ENCODE measurements around the gene ACP3.

The ACP3 gene

GRCh38 chr3:132321304-132321703, 4.1 kb downstream of the ACP3 start:
- DNase-seq, result no peak

- DNase-seq, result no peak
Measured at GRCh38 chr3:132325103-132325606, 7.9 kb downstream of the ACP3 start.

GRCh38 chr3:132325634-132326033, 8.4 kb downstream of the ACP3 start:
- DNase-seq, result no peak

DNA sequence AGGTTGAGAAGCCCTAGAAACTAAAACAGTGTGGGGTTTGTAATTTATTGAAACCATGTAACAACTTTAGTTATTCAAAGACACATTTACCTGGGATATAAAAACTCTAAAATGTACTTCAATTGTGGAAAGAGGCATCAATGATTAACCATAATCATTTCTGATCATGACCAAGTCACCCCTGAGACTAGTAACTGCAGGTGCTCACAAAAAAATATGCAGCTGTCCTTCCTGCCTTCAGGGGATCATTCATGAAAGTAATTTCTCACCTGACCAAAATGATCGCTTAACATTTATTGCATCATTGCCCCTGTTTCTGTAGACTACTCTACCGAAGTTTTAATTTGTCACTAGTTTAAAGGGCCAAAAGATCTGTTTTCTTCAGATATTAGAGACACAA, 9.0 kb downstream of the ACP3 start:
- DNase-seq, result peak; percentile 5

- DNase-seq, result no peak
Measured at GRCh38 chr3:132332082-132332481, 14.9 kb downstream of the ACP3 start.

- no peak for DNase-seq
Measured at GRCh38 chr3:132332508-132332907, 15.3 kb downstream of the ACP3 start.

- DNase-seq, result no peak
Measured at GRCh38 chr3:132341746-132342145, 24.5 kb downstream of the ACP3 start.

DNA sequence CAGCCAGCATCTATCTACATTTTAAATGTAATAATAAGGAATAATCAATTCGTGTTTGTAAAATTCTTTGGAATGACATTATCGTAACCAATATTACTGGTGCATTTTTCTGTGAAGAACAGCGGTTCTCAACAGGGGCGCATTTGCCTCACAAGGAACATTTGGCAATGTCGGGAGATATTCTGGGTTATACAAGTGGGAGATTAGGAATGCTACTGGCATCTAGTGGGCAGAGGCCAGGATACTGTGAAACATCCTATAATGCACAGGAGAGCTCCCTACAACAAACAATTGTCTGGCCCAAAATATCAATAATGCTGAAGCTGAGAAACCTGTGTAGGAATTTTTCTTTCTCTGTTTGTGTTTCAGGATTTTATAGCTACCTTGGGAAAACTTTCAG, 25.0 kb downstream of the ACP3 start:
- DNase-seq, result no peak

- DNase-seq, result no peak
Measured at GRCh38 chr3:132342610-132343009, 25.4 kb downstream of the ACP3 start.

DNA sequence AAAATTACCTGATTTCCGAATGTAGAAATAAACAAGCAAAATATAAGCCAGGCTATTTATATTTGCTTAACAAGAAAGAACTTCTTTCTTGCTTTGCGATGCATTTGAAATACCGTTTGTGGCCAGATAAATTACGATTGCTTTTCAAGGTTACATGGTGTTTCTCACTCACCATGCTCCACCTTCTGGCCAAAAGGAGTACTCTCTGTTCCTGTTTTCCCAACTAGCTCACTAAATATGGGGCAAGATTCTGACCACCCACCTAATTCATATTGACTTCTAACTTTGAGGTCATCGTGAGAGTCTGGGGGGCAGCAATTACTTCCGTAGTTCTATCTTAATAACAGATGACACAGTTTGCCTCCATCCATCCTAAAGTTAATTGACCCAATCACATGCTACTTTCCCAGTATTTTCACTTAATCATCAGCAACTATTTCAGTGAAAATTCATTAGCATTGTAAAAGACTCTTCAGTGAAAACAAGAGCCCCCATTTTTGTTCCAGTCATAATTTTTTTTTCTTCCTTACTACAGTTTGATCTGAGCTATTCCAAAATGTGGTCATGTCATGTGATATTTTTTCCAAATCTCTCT, 25.9 kb downstream of the ACP3 start:
- DNase-seq, result peak; percentile 75

DNA sequence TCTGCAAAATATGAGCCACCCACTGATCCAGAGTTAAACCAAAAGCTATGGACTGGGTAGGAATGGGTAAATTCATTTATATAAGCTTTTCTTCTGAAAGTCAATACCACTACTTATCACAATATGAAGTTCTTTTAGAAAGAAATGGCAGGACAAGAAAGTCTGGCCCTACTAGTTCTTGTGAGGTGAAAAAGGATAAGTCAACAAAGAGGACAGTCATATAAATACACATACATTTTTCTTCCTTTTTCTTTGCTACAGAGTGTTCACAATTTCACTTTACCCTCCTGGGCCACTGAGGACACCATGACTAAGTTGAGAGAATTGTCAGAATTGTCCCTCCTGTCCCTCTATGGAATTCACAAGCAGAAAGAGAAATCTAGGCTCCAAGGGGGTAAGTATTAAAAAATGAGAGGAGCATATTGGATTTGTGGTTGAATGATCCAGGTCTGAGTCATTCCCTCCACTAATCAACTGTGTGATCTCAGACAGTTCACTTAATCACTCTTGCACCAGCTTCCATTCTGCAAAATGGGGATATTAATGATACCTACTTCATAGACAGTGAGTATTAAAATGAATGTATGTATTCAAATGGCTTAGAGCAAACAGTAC, 27.6 kb downstream of the ACP3 start:
- DNase-seq, result no peak

DNA sequence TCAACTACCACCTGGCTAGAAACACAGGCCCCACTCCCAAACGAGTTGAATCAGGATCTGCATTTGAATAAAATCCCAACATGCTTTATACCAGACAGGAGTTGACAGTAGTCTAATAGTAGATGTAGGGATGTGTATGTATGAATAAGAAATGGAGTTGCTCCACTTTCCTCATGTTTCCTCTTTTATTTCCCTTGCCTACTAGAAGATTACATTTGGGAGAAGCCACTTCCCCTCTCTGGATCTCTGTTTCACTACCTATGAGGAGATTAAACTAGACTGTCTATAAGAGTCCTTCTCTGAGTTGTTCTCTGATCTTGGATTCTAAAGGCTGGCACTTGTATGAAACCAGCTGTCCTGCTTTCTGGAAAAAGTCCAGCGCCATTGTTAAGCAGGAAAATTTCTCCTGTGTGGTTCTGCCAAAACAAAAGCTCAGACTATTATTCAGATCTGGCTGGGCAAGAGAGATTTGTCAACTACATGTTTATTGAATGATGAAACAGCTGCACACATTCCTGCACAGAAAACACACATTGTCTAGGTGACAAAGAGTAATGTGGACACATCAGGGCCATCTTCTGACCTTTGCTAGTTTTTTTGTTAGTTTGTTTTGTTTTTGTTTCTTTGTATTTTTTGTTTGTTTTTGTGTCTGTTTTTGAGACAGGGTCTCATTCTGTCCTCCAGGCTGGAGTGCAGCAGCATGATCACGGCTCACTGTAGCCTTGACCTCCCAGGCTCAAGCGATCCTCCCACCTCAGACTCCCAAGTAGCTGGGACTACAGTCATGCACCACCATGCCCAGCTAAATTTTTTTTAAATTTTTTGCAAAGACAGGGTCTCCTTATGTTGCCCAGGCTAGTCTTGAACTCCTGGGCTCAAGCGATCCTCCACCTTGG, 29.9 kb downstream of the ACP3 start:
- peak; percentile 77 for DNase-seq

- DNase-seq, result no peak
Measured at GRCh38 chr3:132347811-132348210, 30.6 kb downstream of the ACP3 start.

GRCh38 chr3:132348531-132348930, 31.3 kb downstream of the ACP3 start:
- DNase-seq, result no peak

GRCh38 chr3:132350814-132351213, 33.6 kb downstream of the ACP3 start:
- no peak for DNase-seq

DNA sequence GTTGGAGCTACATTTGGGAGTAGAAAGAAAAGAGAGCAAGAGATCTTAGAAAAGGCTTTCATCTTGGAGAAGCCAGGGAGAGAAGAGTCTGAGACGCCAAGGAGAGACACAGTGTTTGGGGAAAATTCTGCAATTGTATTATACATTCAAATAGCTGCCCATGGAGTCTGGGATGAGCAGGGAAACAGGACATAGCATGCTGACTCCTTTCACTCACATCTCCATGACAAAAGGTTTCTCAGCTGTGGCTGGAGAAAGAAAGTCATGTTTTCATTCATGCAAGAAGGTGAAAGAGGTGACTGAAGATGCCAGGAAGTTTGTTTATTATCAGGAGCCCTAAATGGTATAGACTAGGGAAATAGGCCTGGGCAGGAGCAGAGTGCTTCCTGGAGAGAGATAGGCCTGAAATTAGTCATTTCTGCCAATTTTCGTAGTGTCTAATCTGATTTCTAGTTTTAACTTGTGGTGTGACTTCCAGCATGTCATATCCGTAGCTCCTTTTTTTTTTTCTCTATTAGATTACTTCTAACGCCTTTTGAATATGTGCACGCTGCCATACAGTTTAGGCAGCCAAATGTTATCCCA, 34.1 kb downstream of the ACP3 start:
- DNase-seq, result no peak

DNA sequence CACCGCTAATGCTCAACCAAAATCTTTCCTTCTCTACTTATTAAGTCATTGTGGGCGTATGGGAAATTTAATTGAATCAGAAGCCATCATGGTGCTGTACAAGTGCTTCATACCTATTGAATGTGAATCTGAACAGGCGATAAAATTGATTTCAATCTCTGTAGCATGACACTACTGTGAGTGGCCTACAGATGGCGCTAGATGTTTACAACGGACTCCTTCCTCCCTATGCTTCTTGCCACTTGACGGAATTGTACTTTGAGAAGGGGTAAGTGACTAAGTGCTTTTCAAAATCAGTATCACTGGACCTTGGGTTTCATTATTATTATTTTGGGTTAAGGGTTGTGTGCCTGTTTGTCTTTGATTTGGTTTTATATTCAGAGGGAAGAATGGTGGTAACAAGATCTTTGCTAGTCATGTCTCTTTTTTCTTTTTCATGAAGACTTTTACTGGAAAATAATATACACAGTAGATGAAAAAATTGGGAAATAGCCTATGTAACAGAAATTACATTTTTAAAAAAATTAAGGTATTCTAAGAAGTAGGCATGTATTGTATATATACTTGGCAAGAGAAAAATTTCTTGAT, 35.4 kb downstream of the ACP3 start:
- DNase-seq, result peak; percentile 73

DNA sequence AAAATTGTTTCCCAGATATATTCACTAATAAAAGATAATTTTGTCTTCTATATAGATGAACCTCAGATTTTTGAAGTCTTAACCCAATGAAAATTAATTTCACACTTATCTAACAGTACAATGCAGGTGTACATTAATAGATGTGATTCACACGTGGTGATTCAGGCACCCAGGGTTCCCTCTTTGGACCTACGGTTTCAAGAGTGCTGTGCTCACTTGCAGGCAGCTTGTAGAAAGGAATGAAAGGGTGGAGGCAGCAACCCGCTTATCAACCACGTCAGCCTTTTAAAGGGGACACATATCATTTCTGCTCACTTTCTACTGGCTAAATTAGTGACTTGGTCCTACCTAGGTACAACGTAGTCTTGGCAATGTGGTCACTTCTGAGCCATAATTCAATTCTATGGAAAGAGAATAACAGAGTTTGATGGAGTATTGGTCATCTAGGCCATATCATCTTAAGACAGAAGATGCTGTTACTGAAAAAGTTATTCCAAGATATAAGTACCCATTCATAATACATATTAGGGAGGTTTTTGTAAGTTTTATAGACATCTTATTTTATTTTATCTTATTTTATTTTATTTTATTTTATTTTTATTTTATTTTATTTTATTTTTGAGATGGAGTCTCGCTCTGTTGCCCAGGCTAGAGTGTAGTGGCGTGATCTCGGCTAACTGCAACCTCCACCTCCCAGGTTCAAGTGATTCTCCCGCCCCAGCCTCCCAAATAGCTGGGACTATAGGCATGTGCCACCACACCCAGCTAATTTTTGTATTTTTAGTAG, 37.9 kb downstream of the ACP3 start:
- DNase-seq, result no peak

- DNase-seq, result no peak
Measured at GRCh38 chr3:132356568-132356967, 39.4 kb downstream of the ACP3 start.

- DNase-seq, result no peak
Measured at GRCh38 chr3:132360717-132361116, 43.5 kb downstream of the ACP3 start.

GRCh38 chr3:132362329-132362728, 45.1 kb downstream of the ACP3 start:
- DNase-seq, result no peak

DNA sequence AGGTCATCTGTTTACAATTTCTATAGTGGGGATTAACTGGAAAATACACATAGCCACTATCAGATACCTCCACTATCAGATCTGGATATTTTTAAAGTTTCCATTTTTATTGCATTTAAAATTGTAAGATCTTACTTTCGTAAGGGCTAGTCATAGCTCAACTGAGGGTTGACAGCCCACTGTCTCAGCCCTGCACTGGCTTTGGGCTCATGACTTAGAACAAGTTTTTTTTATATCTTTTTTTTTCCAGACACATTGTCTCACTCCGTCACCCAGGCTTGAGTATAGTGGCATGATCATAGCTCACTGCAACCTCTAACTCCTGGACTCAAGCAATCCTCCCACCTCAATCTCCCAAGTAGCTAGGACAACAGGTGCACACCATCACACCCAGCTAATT, 51.3 kb downstream of the ACP3 start:
- no peak for DNase-seq

Data from NCI-H1105 (cell line).